Left ventricle myocardium inferior (tissue), 1 donor: ENCODE results near the gene DAW1. TPM values are rescaled to one million over a fixed set of nuclear protein-coding genes. Genes with fewer than 3 reads are reported as not detected.
A peak's percentile ranks its signal among the peaks of the same experiment; 100 is the strongest.
"Not testable (repeated sequence)": the region's sequence is repeated elsewhere in the genome, so short reads cannot be mapped to it uniquely, and the experiment has no call there.

Experiments used
- DNase-seq: peaks from one replicate; pipeline ENCODE4 v3.0.0-alpha.2; 2020
- H3K27ac ChIP-seq: fragments of 200-600 bp; replicated peaks from 2 replicates; pipeline ENCODE4 v1.8.0; 2021
- H3K27me3 ChIP-seq: fragments of 200-600 bp; 2 replicates; pipeline ENCODE4 v1.8.0; 2021; ENCODE audit warnings: low read depth
- H3K36me3 ChIP-seq: fragments of 200-600 bp; 2 replicates; pipeline ENCODE4 v1.8.0; 2021
- H3K4me1 ChIP-seq: fragments of 200-600 bp; 2 replicates; pipeline ENCODE4 v1.8.0; 2021
- H3K4me3 ChIP-seq: fragments of 200-600 bp; 2 replicates; pipeline ENCODE4 v1.8.0; 2021; ENCODE audit warnings: mild to moderate bottlenecking, moderate library complexity
- H3K9me3 ChIP-seq: fragments of 200-600 bp; replicated peaks from 2 replicates; pipeline ENCODE4 v1.8.0; 2021
- CTCF ChIP-seq: fragments of 200-600 bp; IDR thresholded peaks from 2 replicates; pipeline ENCODE4 v1.8.0; 2021; ENCODE audit warnings: antibody characterized with exemption, mild to moderate bottlenecking, borderline replicate concordance
- intact Hi-C: fragments of 100-400 bp; cut with micrococcal nuclease; formaldehyde crosslinking; loops from one replicate; pipeline ENCODE4 v1.11.0; 2022
- total RNA-seq: library from RNA; stranded (reverse); fragmentation: NEBNext Ultra II Directional; extraction: Animal tissue kit (Norgen Biotek cat#: 25700); gene quantifications from one replicate; pipeline ENCODE4 v1.2.1, GENCODE V29; 2021
- donor health status: DM: no; HTN: yes; CAD: no; lungs with severe emphysema.

The DAW1 gene
- total RNA-seq, 1 donor from 2014 or later: 0.19 TPM

DNA sequence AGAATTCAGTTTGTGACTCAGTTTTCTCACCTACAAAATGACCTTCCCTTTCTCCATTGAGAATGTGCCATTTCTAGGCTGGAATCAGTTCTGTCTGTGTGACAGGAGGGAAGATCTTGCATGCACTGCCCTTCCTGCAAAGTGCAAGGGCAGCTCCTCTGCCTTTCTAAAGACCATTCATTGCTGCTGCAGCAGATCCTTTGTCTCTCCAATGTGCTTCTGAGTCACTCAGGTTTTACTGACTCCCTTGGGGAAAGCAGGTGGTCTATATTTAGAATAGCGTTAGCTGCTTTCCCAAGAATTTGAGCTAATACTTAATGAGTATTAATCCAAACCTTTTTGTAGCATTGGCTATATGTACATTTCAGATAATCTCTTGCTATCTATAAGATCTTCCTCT, 62.5 kb downstream of the DAW1 start:
- no peaks in the 10 kb centered on the region for H3K36me3 ChIP-seq
- intact Hi-C loops: no loop called here
- no peaks in the 10 kb centered on the region for H3K4me1 ChIP-seq
- H3K27me3 ChIP-seq: peaks cover 10% of the 10 kb centered on the region
- no peak for DNase-seq
- H3K4me3 ChIP-seq: no peak overlapping the region
- no peak overlapping the region for H3K27ac ChIP-seq
- no peaks in the 10 kb centered on the region for H3K9me3 ChIP-seq
- no peak for TF ChIP-seq CTCF

DNA sequence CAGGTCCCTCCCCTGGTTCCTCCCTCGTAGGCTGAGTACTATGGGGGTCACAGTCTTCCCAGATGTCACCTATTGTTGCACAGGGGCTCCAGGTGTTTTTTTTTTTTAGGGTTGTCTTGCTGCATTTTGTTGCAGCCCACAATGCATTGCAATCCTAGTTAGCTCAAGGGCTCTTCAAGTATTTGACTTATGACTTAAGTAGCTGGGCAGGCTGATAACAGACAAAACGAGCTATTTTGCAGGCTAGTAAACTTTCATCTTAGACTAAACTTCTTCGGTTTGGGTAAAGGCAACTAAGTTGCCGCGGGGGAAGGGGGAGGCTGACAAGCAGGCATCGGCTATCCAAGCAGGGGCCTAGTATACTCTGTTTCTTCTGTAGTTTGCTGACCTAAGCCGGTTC, 64.8 kb downstream of the DAW1 start:
- H3K9me3 ChIP-seq, H3K36me3 ChIP-seq, H3K4me3 ChIP-seq, H3K27me3 ChIP-seq, H3K4me1 ChIP-seq, H3K27ac ChIP-seq, DNase-seq, intact Hi-C loops: not testable (repeated sequence)

DNA sequence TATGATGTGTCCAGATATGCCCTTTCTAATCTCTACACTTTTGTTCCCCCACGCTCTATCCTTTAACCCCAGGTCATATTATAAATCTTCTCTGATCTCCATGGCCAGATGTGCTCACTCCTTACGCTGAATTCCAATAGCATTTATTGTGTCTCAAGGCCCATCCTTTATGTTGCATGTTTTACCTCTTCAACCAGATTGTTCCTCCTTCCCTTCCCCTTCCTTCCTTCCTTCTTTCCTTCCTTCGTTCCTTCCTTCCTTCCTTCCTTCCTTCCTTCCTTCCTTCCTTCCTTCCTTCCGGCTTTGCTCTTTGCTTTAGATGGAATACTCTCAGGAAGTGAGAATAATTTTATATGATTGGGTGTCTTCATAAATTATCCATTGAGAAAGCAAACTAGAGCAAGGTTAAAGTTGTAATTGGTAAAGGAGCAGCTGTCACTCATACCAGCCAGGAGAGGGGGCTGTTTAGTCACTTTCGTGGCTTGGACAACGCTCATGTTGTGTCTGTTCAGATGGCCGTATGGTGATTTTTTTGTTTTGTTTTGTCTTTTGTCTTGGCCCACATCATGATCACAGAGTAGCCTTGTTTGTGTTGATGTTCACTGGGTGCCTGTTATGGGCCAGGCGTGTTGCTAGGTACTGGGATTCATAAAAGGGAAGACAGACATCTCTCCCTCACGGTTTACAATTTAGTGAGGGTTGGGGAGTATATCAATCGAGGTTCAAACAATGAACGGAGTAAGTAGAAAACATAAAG, 68.0 kb downstream of the DAW1 start:
- no peak for DNase-seq
- H3K4me1 ChIP-seq: no peaks in the 10 kb centered on the region
- peak; percentile 59 for TF ChIP-seq CTCF
- intact Hi-C loops: no loop called here
- H3K9me3 ChIP-seq: no peaks in the 10 kb centered on the region
- no peaks in the 10 kb centered on the region for H3K36me3 ChIP-seq
- H3K27ac ChIP-seq: no peak overlapping the region
- peaks cover 5% of the 10 kb centered on the region for H3K27me3 ChIP-seq
- H3K4me3 ChIP-seq: no peak overlapping the region

DNA sequence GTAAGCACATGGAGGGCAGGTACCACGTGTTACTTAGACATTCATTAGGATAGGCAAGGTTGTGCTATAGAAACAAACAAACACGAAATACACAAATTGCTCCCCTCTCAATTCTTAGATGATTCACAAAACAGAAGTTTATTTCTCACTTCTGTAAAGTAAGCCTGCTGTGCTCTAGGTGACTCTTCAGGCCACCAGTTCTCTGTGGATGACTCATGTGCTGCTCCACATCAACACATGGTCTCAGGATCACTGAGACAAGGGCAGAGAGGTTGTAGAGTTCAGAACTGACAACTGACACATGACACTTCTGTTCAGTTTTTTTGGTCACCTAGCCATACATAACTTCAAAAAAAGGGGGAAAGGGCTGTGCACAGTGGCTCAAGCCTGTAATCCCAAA, 70.6 kb downstream of the DAW1 start:
- Histone ChIP-seq H3K36me3 (no peaks in the 10 kb centered on the region), H3K4me3 (no peak overlapping the region), H3K27ac (no peak overlapping the region), H3K4me1 (no peaks in the 10 kb centered on the region), H3K27me3 (peaks cover 5% of the 10 kb centered on the region), H3K9me3 (peaks cover 7% of the 10 kb centered on the region)
- no peak for TF ChIP-seq CTCF
- DNase-seq: no peak
- intact Hi-C loops: no loop called here

DNA sequence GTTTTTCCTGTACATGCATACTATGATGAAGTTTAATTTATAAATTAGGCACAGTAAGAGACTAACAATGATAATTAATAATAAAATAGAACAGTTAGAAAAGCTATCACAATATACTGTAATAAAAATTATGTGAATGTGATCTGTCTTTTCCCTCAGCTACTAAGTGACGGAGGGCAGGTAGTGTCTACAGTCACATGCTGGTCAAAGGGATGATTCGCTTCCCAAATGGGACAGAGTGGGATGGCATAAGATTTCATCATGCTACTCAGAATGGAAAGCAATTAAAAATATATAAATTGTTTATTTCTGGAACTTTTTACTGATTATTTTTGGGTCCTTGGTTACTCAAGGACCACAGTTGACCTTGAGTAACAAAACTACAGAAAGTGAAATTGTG, 71.5 kb downstream of the DAW1 start:
- H3K4me3 ChIP-seq: no peak overlapping the region
- DNase-seq: no peak
- peaks cover 7% of the 10 kb centered on the region for H3K9me3 ChIP-seq
- no peaks in the 10 kb centered on the region for H3K4me1 ChIP-seq
- intact Hi-C loops: no loop called here
- no peaks in the 10 kb centered on the region for H3K36me3 ChIP-seq
- peaks cover under 1% of the 10 kb centered on the region for H3K27me3 ChIP-seq
- H3K27ac ChIP-seq: no peak overlapping the region
- TF ChIP-seq CTCF: no peak

DNA sequence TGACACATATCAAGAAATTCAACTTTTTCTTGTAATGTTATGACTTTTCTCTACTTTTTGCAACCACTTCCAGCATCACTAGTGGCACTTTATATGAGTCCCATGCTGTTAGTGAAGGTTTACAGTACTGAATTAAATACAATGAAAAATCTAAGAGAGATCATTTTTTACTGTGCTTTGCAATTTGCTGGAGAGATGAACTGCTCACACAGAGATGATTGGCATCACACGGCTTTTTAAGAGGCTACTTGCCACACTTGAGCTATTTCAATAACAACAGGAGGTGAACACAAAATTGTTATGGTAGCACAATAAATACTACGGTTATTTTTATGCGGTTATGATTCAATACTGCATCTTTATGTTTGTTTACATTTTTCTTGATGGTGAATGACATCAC, 88.9 kb downstream of the DAW1 start:
- no peaks in the 10 kb centered on the region for H3K27me3 ChIP-seq
- no peak overlapping the region for H3K4me3 ChIP-seq
- DNase-seq: no peak
- intact Hi-C loops: no loop called here
- no peak for TF ChIP-seq CTCF
- no peak overlapping the region for H3K27ac ChIP-seq
- no peaks in the 10 kb centered on the region for H3K4me1 ChIP-seq
- H3K36me3 ChIP-seq: no peaks in the 10 kb centered on the region
- H3K9me3 ChIP-seq: peaks cover 15% of the 10 kb centered on the region
